ENCODE results near the gene UBASH3B. TPM values are rescaled to one million over a fixed set of nuclear protein-coding genes. Genes with fewer than 3 reads are reported as not detected.

UBASH3B gene
- total RNA-seq, 1 experiment from 2014 or later: 8.0 TPM

GRCh38 chr11:122707111-122707510 is 51.6 kb downstream of the UBASH3B start:
- H3K4me1 ChIP-seq (ENCODE audit: insufficient read depth, low read length): no peaks in the 10 kb centered on the region

More at GRCh38 chr11:122707111-122707510, 51.6 kb downstream of the UBASH3B start:
- no peaks in the 10 kb centered on the region for H3K9me3 ChIP-seq (ENCODE audit: control insufficient read depth, low read depth, low read length)
- H2AK5ac ChIP-seq (ENCODE audit: insufficient read length, low read length): no peak overlapping the region
- WGBS (ENCODE audit: extremely low coverage, insufficient read length, low lambda C conversion rate): no CpG with 5 or more reads among the region's 4 CpGs
- no peak overlapping the region for H2BK12ac ChIP-seq (ENCODE audit: insufficient read length, low read depth, low read length)
- Mint-ChIP-seq H3K4me3 (no peak overlapping the region), H3K4me1 (peaks cover 8 to 21% of the 10 kb centered on the region in 2 experiments), H3K27ac (no peak overlapping the region), H3K36me3 (ENCODE audit: insufficient read depth in 1 of 3, low read depth in 3 of 3) (no peaks in the 10 kb centered on the region; a peak in 1 of 7 replicates), H3K27me3 (ENCODE audit: low read depth) (no peaks in the 10 kb centered on the region; the same call in 1 of the 2 replicates), H3K9me3 (no peaks in the 10 kb centered on the region)
- no peak overlapping the region for H3K23ac ChIP-seq (ENCODE audit: insufficient read length, low read depth, low read length)
- H4K20me1 ChIP-seq (ENCODE audit: control insufficient read depth, insufficient read depth, insufficient read length): no peaks in the 10 kb centered on the region
- H3K56ac ChIP-seq (ENCODE audit: insufficient read length, low read depth, low read length): no peak overlapping the region
- no peak overlapping the region for H3K4ac ChIP-seq (ENCODE audit: low read depth, low read length)
- no peak overlapping the region for H4K8ac ChIP-seq (replicated peaks; ENCODE audit: insufficient read length, low read depth, low read length)
- H3K9ac ChIP-seq (ENCODE audit: extremely low read depth, insufficient read length, low read length): no peak overlapping the region
- H3K27ac ChIP-seq (ENCODE audit: insufficient read length, low read depth, low read length): no peak overlapping the region
- no peak overlapping the region for H3K14ac ChIP-seq (ENCODE audit: insufficient read depth, low read length)
- H3T11ph ChIP-seq (ENCODE audit: low read length): no peak overlapping the region
- H2BK20ac ChIP-seq (ENCODE audit: low read depth, low read length, poor library complexity, severe bottlenecking): no peak overlapping the region
- H2BK15ac ChIP-seq (ENCODE audit: low read depth, low read length): no peak overlapping the region
- no peaks in the 10 kb centered on the region for H3K79me2 ChIP-seq (ENCODE audit: insufficient read depth, low read length)
- no peaks in the 10 kb centered on the region for H3K79me1 ChIP-seq (ENCODE audit: insufficient read depth, low read depth, low read length, poor library complexity, severe bottlenecking)
- H4K91ac ChIP-seq (ENCODE audit: insufficient read length, low read depth, low read length): no peak overlapping the region
- no peak overlapping the region for H2AFZ ChIP-seq (ENCODE audit: low read length)
- H2BK120ac ChIP-seq (ENCODE audit: low read depth, low read length, poor library complexity, severe bottlenecking): no peak overlapping the region
- TF ChIP-seq CTCF (conservative IDR thresholded peaks at IDR 0.05): no peak
- no peak overlapping the region for H3K4me2 ChIP-seq (ENCODE audit: insufficient read depth, insufficient read length, low read length)
- no peaks in the 10 kb centered on the region for H3K27me3 ChIP-seq (ENCODE audit: insufficient read depth, low read length)
- no peak overlapping the region for H4K5ac ChIP-seq (ENCODE audit: insufficient read length, low read depth, low read length)
- H2BK5ac ChIP-seq (ENCODE audit: insufficient read length, low read length): no peak overlapping the region
- no peaks in the 10 kb centered on the region for H3K23me2 ChIP-seq (ENCODE audit: insufficient read length, low read depth, low read length, poor library complexity, severe bottlenecking)
- no peak for DNase-seq
- no peak overlapping the region for H3K18ac ChIP-seq (ENCODE audit: insufficient read length, low read depth, low read length)
